Nephron progenitor cell (in vitro differentiated cells): Measurements from ENCODE around the gene GAP43.

Experiments used
- DNase-seq: peaks from one replicate; pipeline ENCODE4 v3.0.0; 2021
- H3K27ac Mint-ChIP-seq: 2 replicates; pipeline ENCODE4 v1.8.0; 2021; ENCODE audit warnings: mild to moderate bottlenecking, moderate library complexity, mixed read lengths
- H3K27me3 Mint-ChIP-seq: 2 replicates; pipeline ENCODE4 v1.8.0; 2021; ENCODE audit warnings: mild to moderate bottlenecking, low read depth, mixed read lengths; ENCODE audit not compliant: poor library complexity
- H3K36me3 Mint-ChIP-seq: 2 replicates; pipeline ENCODE4 v1.8.0; 2021; ENCODE audit warnings: low read depth, mixed read lengths
- H3K4me1 Mint-ChIP-seq: 2 replicates; pipeline ENCODE4 v1.8.0; 2021; ENCODE audit warnings: mixed read lengths
- H3K4me3 Mint-ChIP-seq: 2 replicates; pipeline ENCODE4 v1.8.0; 2021; ENCODE audit warnings: mild to moderate bottlenecking, moderate library complexity, mixed read lengths
- H3K9me3 Mint-ChIP-seq: 2 replicates; pipeline ENCODE4 v1.8.0; 2021; ENCODE audit warnings: mild to moderate bottlenecking, moderate library complexity, mixed read lengths
- CTCF ChIP-seq: fragments of 200-600 bp; sonication (generic); IDR thresholded peaks from 2 replicates; pipeline ENCODE4 v1.5.0; 2021; ENCODE audit warnings: antibody characterized with exemption

The GAP43 gene

GRCh38 chr3:115581362-115582135, 41.8 kb upstream of the GAP43 start:
- H3K4me1 Mint-ChIP-seq: peaks cover 8% of the 10 kb centered on the region
- H3K27me3 Mint-ChIP-seq: peaks cover 2% of the 10 kb centered on the region
- H3K4me3 Mint-ChIP-seq: no peak overlapping the region
- H3K9me3 Mint-ChIP-seq: peaks cover 4% of the 10 kb centered on the region
- no peak overlapping the region for H3K27ac Mint-ChIP-seq
- no peaks in the 10 kb centered on the region for H3K36me3 Mint-ChIP-seq
- no peak for DNase-seq
- TF ChIP-seq CTCF: no peak

GRCh38 chr3:115588201-115589115, 34.9 kb upstream of the GAP43 start:
- H3K4me3 Mint-ChIP-seq: no peak overlapping the region
- no peak for DNase-seq
- TF ChIP-seq CTCF: no peak
- H3K9me3 Mint-ChIP-seq: peaks cover 9% of the 10 kb centered on the region
- H3K36me3 Mint-ChIP-seq: no peaks in the 10 kb centered on the region
- peaks cover 10% of the 10 kb centered on the region for H3K4me1 Mint-ChIP-seq
- no peaks in the 10 kb centered on the region for H3K27me3 Mint-ChIP-seq
- H3K27ac Mint-ChIP-seq: no peak overlapping the region

- Mint-ChIP-seq H3K36me3 (peaks cover 6% of the 10 kb centered on the region), H3K4me3 (no peak overlapping the region), H3K27me3 (no peaks in the 10 kb centered on the region), H3K27ac (no peak overlapping the region), H3K4me1 (peaks cover 10% of the 10 kb centered on the region), H3K9me3 (peaks cover 28% of the 10 kb centered on the region)
- no peak for DNase-seq
- TF ChIP-seq CTCF: no peak
Observed at GRCh38 chr3:115590873-115591272, 32.4 kb upstream of the GAP43 start.

GRCh38 chr3:115595611-115596275, 27.6 kb upstream of the GAP43 start:
- no peak for TF ChIP-seq CTCF
- Mint-ChIP-seq H3K36me3 (peaks cover 6% of the 10 kb centered on the region), H3K9me3 (peaks cover 50% of the 10 kb centered on the region), H3K4me3 (no peak overlapping the region), H3K27me3 (peaks cover 2% of the 10 kb centered on the region), H3K27ac (no peak overlapping the region), H3K4me1 (peaks cover 7% of the 10 kb centered on the region)
- no peak for DNase-seq

GRCh38 chr3:115598216-115598615, 25.1 kb upstream of the GAP43 start:
- Mint-ChIP-seq H3K4me3 (no peak overlapping the region), H3K4me1 (peaks cover 3% of the 10 kb centered on the region), H3K9me3 (peaks cover 46% of the 10 kb centered on the region), H3K27me3 (peaks cover 2% of the 10 kb centered on the region), H3K36me3 (peaks cover 6% of the 10 kb centered on the region), H3K27ac (no peak overlapping the region)
- TF ChIP-seq CTCF: no peak
- DNase-seq: no peak
